Stimulated activated CD4-positive, alpha-beta T cell treated with anti-CD3 and anti-CD28 coated beads, Interleukin-15, amount 100 ng/mL, for 24 hours (primary cell): ENCODE measurements around the gene PAK5.

ENCODE experiments used
- DNase-seq: peaks from one replicate; pipeline ENCODE4 v3.0.0-alpha.2; 2020

PAK5 gene

DNA sequence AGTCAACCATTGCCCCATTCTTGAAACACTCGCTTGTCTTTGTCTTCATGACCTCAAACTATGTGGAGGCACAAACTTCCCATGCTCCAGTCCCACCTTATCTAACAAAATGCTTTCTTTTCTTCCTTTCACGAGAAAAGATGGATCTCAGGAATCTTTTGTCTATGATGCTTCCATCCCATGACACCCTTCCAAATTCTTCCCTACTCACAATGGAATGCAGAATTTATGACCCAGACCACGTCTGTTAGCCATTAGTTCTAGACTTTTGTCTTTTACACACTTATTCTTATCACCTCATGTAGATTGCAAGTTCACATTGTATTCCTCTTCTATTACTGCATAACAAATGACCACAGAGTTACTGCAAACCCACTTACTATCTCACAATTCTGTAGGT, 348.7 kb downstream of the PAK5 start:
- no peak for DNase-seq

DNA sequence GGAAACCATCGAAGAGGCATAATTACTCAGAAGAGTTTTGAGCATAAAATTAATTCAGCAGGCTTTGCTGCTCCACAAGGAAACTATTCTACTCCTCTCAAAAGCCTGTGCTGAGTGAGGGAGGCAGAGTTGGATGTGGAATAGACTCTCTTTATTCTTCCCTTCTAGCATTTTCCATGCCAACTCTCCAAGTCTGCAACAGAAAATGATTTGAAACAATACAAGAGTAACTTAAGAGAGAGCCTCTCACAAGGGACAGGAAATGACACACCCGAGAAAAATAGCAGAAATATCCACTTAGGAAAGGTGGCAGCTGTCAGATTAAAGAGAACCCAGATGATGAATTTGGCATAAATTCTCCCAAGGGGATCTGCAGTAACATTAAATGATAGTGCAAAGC, 350.8 kb downstream of the PAK5 start:
- no peak for DNase-seq
